Stimulated activated CD8-positive, alpha-beta memory T cell treated with anti-CD3 and anti-CD28 coated beads, Interleukin-15, amount 100 ng/mL, for 48 hours (primary cell): ENCODE data around the gene DGCR6L.
"Not testable (repeated sequence)": the region's sequence is repeated elsewhere in the genome, so short reads cannot be mapped to it uniquely, and the experiment has no call there.

Experiments used
- DNase-seq, 2 donors: peaks; one replicate each; pipeline ENCODE4 v3.0.0-alpha.2; 2020; ENCODE audit warnings: low read depth in 2 of 2

DGCR6L gene

DNA sequence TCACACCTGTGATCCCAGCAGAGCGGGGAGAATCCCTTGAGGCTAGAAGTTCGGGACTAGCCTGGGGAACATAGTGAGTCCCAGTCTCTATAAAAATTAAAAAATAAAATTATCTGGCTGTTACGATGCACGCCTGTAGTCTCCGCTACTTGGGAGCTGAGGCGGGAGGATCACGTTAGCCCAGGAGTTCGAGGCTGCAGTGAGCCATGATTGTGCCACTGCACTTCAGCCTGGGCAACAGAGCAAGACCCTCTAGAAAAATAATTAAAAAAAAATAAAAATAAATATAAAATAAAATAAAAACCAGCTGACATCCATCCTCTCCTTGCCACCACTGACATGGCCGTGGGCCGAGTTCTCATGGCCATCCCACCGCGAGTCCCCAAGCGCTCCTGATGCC, 44.0 kb downstream of the DGCR6L start:
- DNase-seq: no peak

DNA sequence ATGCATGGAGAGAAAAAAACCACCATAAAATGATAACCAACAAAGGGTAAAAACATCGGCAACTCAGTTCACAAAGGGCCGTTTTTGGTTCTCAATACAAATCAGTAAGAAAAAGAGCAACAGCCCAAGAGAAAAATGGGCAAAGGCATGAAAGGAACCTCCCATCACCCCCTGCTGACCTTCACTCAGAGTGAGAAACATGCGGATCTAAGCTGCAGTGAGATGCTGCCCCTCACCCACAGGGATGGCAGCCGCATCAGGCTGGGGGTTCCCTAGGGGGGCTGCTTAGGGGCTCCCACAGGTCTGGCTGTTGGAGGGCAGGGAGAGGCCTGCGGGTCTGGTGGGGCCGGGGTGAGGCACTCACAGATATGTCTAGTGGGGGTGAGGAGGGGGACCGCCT, 44.5 kb downstream of the DGCR6L start:
- DNase-seq: not testable (repeated sequence)

DNA sequence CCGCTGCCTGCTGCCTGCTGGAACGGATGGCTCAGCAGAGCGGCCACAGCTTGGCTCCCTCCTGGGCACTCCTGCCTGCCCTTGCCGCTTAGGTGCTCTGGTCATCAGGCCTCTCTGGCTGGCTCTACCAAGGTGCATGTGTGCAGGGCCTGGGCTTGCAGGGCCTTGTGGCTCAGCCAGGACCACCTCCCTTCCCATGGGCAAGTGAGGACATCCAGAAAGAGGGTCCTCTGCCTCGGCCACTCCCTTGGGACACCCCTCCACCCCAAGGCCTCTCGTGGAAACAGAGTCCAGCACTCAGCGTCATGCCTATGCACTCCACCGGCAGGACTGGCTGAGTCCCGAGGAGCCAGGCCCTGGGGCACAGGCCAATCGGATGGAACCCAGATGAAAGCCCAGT, 45.5 kb downstream of the DGCR6L start:
- DNase-seq: not testable (repeated sequence)

DNA sequence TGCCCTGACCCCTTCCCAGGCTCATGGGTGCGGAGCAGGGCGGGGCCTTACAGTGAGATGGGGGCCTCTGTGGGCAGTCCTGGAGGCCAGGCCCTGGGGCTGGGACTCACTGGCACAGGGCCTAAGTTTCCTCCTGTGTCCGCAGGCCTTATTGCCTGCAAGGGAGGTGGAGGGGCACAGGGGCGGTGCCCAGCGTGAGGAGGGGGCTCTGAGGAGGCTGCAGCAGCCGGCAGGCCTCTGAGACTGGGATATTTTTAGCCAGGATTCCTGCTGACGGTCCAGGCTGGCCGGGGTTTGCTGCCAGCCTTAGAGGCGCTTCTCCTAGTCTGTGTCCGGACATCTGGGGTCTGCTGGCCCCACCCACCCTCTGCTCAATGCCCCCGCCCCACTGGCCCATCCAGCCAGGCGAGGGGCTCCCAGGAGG, 46.1 kb downstream of the DGCR6L start:
- DNase-seq: no peak

DNA sequence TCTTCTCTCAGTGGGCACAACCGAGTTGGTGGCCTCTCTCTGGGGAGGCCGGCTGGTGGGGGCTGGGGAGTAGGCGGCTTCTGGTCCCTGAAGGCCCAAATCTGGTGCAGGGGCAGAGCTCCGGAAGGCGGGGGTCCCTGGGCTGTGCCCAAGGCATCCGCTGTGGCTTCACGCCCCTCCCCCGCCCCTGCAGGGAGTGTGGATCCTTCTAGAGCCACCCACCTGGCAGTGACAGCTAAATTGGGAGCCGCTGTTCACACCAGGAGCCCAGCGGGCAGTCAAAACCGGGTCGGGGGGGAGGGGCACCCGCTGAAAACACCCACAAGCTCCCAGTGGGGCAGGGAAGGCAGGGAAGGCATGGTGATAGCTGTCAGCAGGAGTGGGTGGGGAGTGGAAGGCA, 47.2 kb downstream of the DGCR6L start:
- DNase-seq: no peak

DNA sequence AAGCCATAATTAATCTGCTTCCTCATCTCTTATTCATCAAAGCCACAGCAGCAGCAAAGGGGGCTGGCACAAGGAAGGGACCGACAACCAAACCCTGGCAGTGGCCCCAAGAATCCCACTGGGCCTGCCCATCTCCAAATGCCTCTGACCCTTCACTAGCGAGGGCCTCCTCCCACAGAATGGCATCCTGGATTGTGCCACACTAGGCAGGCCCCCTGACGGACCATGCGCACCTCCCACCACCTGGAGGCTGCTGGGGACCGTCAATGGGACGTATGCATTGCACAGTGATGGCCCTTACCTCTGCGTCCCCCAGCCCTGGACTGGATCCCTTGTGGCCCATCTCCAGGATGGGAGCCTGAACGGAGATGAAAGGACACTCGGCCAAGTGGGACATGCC, 47.7 kb downstream of the DGCR6L start:
- no peak for DNase-seq

DNA sequence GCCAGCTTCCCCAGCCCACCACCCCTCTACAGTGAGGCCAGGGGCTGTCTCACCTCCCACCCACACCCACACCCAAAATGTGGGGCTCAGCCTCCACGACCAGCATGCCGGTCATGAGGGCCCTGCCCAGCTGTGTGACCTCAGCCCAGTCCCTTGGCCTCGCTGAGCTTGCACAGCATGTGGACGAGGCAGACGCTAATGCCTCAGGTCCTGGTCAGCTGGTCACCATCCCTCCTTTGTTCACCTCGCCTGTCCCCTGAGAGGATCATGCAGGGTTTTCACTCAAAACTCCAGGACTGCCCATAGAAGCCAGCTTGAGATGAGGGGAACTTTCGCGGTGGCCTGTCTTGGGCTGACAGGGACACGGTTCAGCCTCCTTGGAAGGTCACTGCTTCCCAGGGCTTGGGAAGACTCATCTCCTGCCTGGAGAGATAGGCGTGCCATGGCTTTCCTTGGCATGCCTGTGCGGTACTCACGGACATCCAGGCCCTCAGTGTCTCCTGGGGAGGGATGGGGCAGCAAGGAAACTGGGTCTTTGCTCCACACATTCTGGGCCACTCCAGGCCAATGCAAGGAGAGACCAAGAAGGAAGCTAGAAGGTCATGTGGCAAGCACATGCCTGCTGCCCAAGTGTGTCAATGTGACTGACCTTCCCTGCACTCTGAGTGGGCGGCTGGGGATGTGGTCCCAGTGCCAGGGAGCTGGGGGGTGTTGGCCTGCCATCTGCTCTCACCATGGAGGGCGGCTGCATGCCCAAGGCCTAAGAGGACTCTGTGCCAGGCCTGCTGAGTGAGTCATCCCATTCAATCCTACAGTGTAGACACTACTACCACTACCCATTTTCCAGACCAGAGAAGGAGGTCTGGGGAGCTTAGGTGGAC, 48.5 kb downstream of the DGCR6L start:
- no peak for DNase-seq

DNA sequence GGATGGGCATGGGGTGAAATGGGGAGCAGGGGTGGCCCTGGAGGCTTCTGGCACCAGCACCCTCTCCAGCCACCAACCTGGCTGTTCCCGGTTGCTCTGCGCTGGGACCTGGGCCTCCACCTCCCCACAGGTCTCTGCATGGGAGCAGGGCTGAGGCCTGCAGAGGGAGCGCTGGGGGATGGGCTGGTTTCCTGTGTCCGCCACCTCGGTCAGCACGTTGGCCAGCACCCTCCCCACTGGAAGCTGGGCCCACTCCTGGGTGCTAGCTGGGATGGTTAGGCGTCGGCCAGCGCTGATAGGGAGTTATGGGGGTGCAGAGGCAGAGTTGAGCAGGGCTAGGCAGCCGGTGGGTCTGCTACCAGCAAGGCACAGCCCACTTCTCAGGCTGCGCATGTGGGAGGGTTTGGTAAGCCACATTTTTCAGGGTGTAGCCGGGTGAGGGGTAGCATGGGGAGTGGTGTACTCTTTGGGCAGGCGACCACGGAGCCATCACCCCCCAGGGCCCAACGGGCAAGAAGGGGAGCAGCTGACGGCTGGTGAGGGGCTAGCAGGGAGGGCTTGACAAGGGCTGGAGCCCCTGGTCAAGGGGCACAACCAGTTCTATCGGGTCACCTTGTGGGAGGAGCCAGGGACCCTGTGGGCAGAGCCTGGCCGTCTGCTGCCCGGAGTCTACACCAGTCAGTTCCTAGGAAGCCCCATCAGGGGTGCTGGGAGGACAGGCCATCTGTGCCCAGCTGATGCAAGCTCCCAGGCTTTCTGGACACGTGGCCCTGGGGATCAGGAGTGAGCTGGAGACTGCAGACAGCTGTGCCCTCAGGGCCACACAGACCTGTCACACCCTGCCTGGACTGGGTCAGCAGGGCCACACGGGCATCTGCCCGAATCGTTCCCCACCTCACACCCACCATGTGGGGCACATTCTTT, 49.4 kb downstream of the DGCR6L start:
- not testable (repeated sequence) for DNase-seq

DNA sequence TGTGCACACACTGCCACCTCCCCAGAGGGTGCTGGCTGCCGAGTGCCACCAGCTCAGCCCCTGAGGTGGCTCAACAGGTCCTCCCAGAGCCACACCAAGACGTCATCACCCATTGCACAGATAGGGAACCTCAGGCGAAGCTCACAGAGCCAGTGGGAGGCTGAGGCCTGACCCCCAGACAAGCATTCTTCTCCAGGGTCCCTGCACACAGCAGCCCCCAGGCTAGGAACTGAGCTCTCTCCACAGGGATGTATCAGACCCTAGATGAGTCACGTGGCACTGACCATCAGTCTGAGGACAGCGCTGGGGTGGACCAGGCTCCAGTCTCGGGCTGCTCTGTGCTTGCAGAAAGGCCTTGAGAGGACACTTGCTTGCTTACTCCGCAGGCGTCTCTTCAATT, 50.2 kb downstream of the DGCR6L start:
- DNase-seq: not testable (repeated sequence)

DNA sequence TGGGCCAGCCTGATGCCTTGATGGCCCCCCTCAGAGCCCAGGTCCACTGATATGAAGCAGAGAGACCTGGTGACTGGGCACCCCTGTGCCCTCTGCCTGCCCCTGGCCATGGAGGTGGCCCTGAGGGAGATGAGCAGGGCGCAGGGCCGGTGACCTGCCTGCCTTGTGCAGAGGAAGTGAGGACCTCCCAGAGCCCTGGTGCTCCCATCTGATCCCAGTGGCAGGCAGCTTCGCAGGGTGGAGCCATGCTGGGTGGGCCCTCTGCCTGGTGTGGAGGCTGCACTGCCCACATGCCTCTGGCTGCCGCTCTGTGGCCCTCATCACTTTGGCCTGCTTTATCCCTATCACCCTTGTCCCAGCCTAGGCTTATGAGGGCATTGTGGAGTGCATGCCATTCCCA, 50.7 kb downstream of the DGCR6L start:
- DNase-seq: not testable (repeated sequence)

DNA sequence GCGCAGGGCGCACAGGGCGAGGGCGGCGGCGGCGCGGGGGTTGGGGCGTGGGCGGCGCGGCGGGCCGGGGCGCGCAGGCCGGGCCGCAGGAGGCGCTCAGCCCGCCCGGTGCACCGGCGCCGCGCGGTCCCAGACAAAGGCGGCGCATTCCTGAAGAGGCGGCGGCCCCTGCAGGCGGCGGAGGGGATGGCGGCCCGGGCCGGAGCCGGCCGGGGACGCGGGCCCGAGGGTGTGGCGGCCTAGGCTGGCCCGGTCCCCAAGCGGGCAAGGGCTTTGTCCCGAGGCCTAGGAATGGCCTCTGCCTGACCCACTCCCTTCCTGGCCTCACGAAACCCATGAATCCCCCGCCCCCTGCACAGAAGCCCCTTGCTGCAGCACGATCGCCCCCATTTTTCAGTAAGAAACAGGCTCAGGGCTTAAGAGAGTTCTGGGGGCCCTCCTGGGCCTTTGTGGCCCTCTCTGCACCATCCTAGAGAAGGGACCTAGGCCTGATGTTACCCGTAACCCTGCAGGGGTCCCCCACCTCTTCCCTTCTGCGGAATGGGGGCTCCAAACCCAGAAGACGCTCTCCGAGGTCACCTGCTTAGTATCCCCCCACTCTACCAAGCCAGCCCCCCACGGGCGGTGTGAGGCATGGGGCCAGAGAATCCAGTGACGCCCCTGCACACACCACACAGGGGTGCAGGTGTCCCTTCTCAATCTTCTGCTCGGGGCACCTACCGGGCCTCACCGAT, 51.4 kb downstream of the DGCR6L start, which contains the start of gene RTN4R:
Gene RTN4R, minus strand, starts transcription at position 40 of the 734 bp plus-strand sequence. CDS start 226 bp downstream, outside the sequence.
- peak; percentile 18 to 37 for DNase-seq

DNA sequence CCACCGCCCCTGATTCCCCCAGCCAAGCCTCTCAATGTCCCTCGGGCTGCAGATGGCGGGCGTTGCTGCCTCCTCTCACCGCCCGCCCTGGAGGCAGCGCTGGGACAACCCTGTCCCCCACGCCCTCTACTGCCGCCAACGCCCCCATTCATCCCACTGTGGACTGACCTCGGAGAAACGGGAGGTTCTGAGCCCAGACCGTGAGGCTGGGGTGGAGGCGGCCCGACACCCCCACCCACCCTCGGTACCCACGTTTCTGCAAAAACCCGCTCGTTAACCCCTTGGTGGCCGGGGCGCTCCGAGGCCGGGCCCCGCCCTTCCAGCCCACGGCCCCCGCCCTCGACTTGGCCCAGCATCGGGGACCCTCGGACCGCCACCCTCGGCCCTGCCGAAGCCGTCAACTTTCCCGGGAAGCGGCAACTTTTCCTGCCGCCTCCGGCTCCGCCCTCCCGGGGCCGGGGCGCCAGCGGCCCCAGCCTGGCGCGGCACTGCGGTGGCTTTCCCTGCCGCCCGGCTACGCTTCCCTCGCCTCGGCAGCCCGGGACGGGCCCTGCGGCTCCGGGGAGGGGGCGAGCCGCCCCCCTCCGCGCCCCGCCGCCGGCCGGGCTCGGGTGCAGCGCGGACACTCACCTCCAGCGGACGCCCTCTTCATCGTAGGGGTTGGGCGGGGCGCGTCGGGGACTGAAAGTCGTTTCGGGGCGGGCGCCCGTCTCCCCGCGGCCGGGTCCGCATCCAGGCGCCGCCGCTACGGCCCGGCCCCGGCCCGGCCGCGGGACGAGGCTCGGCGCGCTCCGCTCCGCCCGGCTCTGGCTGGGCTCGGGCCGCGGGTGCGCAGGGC, 52.2 kb downstream of the DGCR6L start:
- no peak for DNase-seq

DNA sequence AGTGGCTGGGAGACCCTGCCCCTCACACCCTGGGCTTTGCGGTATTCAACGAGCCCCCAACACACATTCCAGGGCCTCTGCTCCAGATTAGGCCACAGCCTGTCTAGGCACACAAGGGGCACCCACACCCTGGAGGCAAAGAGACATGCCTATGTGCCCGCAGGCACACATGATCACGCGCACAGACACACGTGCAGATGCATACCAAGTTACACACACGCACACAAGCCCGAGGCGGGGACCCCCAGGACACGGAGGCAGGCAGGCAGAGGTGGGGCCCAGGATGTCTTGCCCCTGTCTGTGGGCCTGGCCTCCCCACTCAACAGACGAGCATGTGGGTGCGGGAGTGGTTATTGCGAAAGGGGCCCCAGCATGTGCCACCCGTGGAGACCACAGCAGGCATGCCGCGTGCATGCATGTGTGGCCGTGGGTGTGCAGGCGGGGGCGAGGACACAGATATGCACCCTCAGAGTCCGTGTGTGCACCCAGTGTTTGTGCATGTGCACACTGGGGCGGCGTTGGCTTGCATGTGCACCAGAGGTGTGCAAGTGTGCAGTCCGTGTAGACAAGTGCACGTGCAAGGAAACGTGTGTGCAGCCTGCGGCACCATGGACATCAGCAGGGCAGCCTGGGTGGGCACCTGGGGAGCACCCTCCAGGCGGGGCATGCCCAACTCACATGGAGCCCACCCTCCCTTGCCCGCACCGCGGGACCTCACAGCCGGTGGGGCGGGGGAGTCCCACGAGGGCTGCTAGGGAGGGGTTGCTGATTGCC, 53.0 kb downstream of the DGCR6L start:
- not testable (repeated sequence) for DNase-seq

DNA sequence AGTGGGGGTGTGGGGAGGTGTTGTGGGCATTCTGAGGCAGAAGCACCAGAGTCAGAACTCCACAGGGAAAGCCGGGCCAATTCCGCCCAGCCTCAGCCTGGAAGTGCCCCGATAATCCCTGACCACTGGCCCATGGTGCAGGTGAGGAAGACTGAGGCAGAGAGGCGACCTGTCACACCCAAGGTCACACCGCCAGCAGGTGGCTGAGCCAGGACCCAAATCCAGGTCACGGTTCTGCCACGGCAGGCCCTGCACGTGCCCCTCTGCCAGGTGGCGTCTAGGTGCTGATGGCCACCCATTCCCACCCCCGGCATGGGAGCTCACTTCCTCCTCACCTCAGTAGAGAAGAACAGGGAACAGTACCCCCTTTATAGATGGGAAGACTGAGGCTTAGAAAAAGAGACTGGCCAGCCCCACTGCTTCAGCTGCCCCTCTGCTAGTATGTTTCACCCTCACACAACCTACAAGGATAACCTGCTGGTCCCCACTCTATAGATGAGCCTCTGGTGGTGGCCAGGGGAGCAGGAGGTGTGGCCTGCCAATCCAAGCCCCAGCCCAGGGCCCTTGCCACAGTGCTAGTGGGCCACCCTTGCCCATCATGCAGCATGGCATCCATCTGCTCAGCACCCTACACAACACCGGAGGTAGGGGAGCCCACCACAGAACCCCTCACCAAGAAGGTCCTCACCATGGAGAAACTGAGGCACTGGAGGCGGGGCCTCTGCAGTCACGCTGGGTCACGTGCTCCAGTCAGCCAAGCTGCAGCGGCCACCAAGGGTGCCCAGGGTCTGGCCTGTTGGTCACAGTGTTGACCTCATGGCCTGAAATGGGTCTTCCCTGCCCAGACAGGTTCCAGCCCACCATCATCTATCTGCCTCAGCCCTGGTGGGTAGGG, 53.8 kb downstream of the DGCR6L start:
- not testable (repeated sequence) for DNase-seq

DNA sequence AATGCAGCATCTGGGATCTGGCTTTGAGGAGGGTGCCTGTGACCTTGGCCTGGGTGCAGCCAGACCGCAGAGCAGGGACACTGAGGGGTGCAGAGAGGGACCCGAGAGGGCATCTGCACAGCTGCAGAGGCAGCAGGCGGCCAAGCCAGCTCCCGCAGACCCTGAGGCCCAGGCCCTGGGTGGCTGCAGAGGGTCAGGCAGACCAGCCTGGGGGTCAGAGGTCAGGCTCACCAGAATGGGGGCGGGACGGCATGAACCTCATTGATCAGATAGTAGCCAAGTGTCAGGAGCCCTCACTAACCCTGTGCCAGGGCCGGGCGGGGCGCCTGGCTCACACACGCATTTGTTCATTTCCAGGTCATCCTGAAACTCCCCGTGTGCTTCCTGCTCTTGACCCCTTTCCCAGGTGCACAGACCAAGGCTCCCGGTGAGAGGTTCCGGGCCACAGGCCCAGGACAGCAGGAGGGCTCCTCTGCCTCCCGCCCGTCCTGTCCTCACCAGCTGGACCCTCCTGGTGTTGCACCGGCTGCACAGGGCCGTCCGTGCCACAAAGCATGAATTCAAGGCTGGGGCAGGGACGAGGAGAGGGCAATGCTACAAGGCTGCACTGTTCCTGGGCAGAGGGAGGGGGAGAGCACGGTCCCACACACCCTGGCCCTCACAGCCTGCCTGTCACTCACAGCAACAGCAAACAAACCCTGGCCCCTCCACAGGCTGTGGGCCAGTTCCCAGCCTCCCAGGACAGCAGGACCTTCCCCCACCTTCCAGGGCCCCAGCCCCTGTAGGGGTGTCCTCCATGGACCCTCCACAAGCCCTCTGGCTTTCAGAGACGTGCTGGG, 55.0 kb downstream of the DGCR6L start:
- no peak for DNase-seq
